HG03103 (cell line): ENCODE data around the gene AGMO.

Experiments
- ATAC-seq: cut with Tn5 transposase; IDR thresholded peaks from one replicate; pipeline ENCODE4 v1.9.1; 2021; ENCODE audit warnings: low read depth; ENCODE audit not compliant: unreplicated experiment

AGMO gene

DNA sequence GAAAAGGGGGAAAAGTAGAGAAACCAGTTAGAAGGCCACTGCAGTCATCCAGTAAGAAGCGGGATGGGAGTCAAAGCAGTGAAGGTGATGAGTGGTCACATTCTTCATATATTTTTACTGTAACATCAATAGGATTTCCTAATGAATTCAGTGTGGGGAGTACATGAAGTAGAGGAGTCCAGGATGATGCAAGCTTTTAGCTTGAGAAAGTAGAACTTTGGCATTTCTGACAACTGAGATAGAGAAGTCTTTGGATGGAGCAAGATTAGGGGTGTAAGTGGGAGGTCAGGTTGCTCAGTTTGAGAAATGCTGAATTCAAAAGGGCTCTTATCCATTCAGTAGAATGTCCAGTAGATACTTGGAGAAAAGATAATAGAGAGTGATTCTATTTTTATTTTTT, 395.2 kb downstream of the AGMO start:
- no peak for ATAC-seq

DNA sequence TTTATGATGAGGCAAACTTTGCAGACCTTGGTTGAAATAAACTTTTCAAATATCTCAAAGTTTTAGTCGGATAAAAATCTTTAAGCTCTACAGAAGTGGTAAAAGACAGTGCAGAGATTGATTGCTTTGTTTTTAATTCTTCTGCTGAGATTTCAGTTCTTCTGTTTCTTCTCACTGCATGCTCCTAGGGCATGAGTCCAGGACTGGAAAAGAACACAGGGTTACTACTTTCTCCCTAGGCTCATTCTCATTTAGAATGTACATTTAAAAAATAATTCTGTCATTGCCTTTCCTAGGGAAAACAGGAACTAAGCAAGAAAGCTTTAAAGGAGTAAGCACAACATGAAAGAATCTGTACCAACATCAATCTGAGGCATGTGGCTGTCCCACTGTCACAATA, 402.6 kb downstream of the AGMO start:
- ATAC-seq, result no peak

DNA sequence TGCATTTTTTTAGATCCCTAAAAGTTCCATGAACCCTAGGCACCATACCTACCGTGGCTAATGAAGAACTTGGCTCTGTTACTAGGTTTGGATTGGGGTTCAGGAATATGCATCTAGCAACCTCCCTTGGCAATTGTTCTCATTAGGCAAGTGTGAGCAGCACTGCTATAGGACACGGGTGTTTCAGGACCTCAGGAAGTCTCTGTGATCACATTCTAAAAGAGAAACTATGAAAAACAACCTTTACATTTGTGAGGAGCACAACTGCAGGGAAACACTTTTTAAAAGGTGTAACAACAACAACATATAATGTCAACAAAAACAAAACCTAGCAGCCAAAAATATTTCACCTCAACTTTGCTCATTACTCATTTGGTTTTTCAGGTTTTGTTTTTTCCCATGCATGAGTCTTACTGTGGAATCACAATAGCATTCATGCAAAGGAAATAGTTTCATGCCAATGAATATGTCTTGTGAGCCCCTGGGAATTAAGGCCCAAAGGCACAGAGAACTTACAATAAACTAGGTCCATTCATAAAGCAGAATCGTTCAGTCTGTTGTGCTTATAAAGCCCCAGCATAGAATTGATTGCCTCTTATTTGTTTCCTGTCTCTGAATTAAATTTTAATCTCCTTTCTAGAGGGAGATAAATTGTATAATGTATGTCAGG, 403.5 kb downstream of the AGMO start:
- no peak for ATAC-seq
